CD4-positive, alpha-beta T cell treated with Interferon alpha-2 for 1 hour (primary cell): ENCODE measurements around the gene SIX5.

Experiments
- DNase-seq, 2 donors: peaks; one replicate each; pipeline ENCODE4 v3.0.0-alpha.2; 2020 to 2022

The SIX5 gene

DNA sequence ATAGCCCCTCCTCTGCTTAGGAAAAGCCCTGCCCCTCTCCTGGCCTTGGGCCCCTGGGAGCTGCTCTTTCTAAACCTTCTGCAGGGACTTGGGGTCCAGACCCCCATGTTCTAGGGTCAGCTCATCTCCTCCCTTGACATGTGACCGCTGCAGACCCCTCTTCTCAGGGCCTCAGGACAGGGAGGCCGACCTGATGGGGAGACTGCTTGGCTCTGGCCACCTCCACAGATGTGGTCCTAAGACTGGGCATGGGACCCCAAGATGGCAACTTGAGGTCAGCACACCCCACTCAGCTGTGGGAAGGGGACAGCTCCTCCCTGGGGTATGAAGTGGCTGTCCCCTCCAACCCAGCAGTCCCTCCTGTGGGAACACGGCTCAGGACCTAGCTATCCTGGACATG is 3.9 kb upstream of the SIX5 start:
- no peak for DNase-seq

DNA sequence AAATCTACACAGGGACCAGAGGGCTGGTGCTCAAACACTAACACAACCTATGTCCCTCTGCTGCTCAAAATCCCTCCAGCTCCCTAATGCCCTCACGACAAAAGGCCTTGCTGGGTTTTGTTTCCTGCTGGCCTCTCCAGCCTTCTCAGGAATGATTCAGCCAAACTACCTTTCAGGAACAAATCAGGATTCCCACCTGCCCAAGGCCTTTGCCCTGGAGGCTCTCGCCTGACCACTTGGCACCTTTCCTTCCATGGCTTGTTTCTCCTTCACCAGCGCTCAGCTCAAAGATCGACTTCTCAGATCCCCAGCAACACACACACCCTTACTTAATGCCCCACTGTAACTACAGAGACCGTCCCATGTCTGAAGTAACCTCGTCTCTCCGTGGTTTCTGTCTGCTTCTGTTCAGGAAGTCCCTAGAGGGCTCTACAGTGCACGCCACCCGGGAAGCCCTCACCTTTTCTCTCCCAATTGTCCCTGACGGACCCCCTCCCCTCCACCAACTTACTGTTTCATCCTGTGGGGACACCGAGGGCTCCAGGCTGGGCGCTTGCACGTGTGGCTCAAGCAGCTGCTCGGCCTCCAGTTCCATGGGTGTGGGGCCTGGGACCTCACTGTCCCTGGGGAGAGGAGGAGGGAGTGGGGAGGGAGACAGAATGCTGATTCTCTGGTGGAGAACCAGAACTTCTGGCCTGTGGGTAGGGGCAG is 3.2 kb upstream of the SIX5 start:
- DNase-seq: no peak

DNA sequence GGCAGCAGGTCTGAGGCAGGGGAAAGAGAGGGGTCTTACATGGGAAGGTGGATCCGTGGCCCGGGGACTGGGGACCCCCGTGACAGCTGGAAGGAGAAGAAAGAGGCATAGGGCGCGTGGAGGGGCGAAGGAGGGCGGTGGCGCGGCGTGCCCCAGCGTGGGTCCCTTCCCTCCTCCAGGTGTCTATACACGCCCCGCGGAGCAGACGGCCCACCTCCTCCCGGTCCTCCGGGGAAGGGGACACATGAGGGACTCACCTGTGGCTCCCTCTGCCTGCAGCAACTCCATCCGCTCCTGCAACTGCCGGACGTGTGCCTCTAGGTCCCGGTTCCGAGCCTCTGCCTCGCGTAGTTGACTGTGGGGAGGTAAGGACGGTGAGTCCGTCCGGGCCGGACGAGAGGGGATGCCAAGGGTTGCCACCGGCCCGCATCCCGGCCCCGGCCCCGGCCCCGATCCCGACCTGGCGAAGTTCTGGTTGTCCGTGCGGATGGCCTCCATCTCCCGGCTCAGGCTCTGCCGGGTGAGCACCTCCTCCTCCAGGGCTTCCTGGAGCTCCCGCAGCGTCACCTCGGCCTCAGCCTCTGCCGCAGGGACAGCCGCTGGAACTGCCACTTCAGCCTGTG is 2.4 kb upstream of the SIX5 start:
- no peak for DNase-seq

DNA sequence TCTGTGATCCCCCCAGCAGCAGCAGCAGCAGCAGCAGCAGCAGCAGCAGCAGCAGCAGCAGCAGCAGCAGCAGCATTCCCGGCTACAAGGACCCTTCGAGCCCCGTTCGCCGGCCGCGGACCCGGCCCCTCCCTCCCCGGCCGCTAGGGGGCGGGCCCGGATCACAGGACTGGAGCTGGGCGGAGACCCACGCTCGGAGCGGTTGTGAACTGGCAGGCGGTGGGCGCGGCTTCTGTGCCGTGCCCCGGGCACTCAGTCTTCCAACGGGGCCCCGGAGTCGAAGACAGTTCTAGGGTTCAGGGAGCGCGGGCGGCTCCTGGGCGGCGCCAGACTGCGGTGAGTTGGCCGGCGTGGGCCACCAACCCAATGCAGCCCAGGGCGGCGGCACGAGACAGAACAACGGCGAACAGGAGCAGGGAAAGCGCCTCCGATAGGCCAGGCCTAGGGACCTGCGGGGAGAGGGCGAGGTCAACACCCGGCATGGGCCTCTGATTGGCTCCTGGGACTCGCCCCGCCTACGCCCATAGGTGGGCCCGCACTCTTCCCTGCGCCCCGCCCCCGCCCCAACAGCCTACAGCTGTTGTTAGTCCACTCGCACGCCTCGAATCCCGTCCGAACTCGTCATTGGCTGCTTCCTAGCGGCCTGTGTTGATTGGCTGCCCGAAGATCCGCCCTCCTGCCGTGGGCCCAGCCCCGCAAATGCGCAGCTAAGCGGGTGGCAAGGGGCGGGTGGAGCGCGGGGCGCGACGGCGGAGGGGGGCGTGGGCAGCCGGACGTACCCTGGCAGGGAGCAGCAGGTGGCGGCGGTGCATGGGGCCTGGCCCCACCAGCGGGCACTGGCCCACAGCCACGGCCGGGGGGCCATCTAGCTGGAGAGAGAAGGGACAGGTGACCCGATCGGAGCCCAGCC is 1.4 kb upstream of the SIX5 start:
- peak; percentile 88 to 92 for DNase-seq

DNA sequence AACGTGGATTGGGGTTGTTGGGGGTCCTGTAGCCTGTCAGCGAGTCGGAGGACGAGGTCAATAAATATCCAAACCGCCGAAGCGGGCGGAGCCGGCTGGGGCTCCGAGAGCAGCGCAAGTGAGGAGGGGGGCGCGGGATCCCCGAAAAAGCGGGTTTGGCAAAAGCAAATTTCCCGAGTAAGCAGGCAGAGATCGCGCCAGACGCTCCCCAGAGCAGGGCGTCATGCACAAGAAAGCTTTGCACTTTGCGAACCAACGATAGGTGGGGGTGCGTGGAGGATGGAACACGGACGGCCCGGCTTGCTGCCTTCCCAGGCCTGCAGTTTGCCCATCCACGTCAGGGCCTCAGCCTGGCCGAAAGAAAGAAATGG is 754 bp upstream of the SIX5 start:
- DNase-seq: no peak

DNA sequence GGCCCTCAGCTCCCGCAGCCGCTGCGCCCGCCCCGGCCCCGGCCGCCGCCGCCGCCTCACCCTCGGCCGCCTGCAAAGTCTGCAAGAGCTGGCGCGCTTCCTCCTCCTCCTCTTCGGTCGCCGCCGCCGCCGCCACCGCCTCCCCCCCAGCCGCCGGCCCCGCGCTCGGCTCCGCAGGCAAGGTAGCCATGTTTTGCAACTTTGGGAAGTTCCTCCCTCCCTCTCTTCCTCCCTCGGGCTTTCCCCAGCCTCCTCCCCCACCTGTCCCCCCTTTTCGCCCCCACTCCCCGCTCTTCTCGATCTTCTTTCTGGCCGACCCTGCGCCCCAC is 433 bp downstream of the SIX5 start:
- peak; percentile 30 to 53 for DNase-seq

DNA sequence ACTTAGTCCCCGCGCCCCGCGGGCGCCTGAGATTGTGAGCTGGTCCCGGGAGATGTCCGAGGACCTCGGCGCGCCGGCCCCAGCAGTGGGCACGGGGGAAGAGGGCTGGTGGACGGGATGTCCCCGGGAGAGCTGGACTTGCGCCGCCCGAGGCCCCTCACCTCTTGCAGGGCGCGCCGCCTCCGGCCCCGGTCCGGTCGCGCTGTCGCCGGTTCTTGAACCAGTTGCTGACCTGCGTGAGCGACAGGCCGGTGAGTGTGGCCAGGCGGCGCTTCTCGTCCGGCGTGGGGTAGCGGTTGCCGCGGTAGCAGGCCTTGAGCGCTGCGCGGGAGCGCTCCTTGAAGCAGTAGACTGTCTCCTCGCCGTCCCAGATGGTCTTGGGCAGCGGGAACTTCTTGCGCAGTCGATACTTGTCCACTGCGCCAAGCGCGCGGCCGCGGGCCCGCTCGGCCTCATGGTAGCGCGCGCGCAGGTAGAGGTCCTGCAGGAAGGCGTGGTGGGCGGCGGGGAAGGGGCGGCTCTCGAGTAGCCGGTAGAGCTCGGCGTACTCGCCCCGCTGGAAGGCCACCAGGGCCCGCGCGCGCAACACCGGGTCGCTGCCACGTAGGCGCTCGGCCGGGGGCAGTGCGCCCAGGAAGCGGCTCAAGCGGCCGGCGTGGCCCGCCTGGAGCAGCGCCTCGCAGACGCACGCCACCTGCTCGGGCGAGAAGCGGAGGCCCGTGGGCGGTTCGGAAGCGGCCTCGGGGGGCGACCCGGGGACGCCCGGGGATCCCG is 984 bp downstream of the SIX5 start:
- DNase-seq: no peak

DNA sequence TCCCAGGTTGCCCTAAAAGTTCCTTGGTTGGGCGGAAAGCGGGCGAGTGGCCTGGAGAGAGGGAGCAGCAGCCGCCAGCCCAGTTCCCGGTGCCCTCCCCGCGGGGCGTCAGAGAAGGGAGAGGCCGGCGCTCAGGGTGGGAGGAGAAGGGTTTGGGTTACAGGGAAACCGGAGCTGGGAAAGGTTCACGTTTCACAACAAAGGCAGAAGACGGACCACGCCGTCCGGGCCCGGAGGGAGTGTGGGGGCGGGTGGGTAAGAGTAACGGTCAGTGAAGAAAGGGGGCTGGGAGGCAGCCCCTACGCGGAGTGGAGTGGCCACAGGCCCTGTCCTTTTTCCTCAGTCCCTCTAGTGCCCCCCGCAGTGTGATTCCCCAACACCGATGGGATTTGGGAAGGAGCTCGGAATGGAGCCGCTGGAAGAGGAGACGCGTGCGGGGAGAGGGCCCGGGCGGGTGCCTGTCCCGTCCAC is 1.6 kb downstream of the SIX5 start:
- no peak for DNase-seq

DNA sequence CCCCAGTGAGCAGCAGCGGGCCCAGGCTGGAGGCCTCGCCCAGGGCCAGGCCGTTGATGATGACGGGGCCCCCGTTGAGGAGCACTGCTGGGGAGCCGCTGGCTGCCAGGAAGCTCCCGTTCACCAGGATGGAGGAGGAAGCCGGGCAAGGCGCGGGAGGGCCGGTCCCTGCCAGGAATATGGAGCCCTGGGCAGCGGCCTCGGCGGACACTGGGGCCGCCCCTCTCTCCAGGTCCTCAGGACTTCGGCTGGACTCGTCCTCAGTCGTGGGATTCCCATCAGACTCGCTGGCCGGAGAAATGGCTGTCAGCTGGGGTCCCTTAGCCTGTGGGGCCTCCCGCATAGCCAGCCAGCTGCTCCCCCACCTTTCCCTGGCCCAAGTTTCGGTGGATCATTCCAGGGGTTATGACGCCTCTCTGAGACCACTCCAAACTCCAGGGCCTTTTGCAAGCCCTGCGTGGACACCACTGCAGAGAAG is 2.1 kb downstream of the SIX5 start:
- DNase-seq: no peak

DNA sequence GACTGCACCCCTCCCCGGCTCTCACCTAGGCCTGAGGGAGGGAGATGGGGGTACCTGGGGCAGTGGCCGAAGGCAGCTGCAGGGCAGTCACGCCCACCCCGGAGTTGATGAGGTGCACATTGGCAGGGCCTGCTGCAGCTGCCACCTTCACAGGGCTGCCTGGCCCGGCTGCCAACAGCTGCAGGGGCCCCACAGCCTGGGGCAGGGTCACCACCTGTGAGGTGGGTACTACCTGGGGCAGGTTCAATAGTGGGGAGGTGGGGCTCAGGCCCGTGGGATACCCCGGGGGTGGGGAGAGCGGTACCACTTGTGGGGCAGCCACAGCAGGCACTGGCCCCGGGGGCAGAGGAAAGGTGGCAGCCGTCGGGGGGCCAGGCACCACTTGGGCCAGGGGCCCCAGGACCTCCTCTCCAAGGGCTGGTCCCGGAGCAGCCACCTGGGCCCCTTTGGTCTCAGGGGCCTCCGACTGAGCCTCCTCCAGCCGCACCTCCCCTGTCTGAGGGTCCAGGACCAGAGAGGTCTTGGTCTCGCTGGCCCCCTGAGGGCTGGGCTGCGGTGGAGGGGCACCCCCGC is 2.7 kb downstream of the SIX5 start:
- DNase-seq: no peak

DNA sequence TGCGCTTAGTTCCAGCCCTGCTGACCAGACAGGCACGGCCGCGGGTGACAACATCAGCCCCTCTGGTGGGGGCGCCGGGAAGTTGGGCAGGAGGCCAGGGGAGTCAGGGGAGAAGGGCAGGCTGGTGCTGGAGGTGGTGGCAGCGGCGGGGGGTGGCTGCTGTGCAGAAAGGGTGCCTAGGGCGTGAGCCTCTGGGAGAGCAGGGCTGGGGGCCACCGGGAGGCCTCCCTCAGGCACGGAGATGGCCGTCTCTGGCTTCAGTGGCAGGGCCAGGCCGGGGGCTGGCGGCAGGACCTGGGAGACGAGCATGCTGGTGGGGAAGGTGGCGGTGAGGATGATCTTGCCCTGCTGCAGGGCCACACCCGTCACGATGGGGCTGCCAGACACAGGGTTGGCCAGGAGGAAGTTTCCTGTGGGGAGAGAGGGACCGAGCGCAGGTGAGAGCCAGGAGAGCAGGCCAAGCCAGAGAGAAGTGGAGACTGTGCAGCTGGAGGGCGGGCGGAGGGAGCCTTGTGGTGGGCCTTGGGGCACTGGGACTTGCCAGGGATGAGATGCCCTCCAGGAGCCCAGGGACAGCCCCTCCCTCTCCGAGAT is 3.3 kb downstream of the SIX5 start:
- no peak for DNase-seq

DNA sequence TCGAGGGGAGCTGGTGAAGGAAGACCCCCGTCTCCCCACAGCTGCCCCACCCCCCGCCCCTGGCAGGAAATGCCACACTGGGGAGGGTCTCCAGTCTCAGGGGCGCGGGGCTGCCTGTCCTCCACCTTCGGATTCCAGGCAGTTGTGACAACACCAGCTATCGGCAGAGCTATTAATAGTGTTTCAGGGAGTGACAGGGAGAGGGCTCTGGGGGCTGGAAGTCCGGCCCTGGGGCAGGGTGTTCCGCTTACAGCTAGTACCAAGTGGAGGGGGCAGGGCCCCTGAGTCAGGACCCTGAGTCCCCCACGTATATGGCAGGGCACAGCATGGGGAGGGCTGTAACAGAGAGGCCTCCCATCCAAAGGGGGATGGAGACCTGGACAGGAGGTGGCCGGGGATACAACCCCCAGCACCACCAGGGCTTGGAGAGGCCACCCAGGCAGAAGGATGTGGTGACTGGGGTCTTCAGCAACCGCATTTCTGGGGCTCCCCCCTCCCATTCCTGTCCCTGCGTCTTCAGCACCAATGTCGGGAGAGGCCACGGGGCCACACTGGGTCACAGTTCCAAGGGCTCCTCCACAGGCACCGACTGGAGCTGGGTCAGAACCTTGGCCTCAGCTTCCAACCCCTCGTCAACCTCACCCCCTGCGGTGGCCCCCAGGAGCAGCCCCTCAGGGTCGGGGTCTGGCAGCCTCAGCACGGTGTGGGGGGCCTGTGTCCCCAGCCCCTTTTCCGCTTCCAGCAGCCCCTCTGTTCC is 3.9 kb downstream of the SIX5 start:
- DNase-seq: no peak

DNA sequence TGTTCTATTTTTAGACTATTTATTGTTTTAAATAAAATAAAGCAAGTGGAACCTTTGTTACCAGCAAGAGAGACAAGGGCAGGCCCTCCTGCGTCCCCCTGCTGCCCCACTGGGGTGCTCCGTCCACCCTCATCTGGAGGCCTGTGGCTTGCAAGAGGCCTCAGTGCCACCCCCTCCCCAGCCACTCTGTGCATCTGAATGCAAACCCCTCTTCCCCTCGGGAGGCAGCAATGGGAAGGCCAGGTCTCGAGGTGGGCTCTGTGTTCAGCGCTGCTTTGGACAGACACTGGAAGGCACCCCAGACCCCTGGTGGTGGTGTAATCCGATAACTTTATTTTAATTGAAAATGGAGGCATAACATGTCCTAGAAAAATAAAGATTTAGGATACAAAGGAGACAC is 4.6 kb downstream of the SIX5 start:
- no peak for DNase-seq

DNA sequence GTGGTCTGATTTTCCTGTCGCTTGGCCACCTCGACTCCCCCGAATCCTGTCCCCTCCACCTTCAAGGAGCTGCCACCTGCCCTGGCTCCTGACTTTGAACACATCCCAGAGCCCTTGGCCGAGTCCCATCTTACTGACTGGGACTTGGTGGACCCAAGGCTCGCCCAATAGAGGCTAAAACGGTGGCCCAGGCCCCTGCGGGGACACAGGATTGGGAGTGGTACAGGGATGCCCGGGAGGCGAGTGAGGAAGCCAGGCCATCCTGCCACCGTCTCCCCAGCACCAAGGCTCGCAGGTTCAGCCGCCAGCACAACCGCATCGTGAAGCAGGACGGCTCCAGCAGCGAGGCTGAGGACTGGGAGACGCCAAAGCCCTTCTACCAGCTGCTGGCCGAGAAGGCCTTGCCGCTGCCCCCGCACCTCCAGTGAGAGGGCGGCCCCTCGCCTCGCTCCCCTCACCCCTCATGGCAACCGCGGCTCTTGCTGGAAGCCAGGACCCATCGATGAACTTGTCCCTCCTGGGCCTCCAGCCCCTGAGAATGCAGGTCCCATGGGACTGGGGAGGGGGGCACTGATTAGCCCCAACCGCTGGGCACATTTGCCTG is 5.3 kb downstream of the SIX5 start:
- DNase-seq: no peak

DNA sequence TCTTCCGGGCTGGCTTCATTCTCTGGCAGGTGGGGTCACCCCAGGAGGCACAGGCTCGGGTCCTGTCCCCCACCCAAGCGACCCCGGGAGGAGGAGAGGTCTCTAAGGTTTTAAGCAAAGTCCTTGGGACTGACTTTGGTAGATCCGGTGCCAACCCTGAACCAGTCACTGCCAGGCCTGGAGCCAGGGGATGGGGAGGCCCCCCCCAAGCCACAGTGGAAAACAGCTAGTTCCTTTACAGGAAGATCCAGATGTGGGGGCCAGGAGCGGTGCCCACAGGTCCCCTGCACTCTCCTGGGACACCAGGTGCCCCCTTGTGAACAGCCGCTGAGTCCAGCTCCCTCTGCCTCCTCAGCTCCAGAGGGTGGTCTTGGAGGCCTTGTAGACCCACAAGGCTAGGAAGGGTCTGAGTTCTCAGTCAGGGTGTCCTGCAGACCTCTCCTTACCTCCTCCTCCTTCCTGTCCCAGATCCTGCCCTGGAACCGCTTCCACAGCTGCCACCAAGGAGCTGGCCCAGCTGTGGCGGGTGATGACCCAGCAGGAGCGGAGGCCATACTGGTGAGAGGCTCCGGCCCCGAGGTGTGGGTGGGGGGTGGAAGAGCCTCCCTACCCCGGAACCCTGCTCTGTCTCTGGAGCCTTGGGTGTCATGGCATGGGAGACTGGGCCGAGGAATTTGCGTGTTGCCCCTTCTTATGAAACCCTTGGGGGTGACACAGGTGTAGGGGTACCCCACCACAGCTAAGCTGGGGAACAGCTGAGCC is 6.0 kb downstream of the SIX5 start:
- DNase-seq: no peak

DNA sequence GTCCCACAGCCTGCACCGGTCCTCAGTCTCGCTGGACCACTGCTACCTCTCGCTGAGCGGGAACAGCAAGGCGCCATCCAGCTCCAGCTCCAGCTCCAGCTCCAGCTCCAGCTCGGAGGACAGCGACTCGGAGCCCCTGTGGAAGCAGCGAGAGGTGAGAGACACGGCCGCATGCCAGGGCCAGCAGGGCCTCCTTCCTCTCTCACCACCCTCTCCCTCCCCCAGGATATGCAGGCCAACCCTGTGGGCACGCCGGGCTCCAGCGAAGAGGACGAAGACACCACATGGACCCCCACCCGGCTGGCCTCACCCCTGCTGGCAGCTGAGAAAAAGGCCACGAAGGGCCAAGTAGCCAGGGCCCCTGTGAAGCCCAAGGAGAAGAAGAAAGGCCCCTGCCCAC is 7.3 kb downstream of the SIX5 start:
- DNase-seq: no peak

DNA sequence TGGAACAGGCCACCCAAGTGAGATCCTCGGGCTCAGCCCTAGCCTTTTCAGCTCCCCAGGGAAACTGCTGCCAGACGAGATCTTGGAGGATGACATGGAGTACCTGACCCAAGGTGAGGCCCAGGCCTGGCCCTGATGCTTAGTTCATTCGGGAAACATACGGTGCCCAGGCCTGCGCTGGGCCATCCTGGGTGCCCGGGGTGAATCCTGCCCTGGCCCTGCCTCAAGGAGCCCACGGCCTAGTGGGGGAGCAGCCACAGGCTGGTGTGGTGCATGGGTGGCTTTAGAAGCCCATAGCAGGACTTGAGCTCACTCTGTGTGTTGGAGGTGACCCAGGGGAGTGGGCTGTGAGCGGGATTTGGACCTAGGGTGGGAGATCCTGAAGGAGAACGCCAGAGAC is 10.1 kb downstream of the SIX5 start:
- no peak for DNase-seq

DNA sequence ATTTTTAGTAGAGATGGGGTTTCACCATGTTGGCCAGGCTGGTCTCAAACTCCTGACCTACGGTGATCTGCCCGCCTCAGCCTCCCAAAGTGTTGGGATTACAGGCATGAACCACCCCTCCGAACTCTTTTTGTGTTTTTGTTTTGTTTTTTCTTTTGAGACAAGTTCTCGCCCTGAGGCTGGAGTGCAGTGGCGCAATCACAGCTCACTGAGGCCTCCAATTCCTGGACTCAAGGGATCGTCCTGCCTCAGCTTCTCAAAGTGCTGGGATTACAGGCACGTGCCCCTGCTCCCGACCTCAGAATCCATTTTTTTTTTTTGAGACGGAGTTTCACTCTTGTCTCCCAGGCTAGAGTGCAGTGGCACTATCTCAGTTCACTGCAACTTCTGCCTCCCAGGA is 11.4 kb downstream of the SIX5 start:
- DNase-seq: no peak

DNA sequence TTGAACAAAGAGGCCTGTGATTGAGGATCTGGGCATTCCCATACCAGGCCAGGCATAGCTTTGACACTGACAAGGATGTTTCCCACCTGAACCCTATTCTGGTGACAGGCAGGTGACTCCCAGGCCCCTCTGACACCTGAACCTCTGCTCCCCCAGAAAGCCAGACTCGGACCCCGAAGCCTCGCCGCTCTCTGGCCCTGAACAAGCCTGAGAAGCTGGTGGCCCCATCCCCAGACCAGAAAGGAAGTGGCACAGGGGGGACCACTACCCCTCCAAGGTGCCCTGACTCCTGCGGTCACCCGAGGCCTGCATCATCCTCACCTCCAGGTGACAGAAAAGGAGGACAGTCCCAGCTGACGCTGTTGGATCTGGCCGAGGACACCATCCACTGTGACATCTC is 14.7 kb downstream of the SIX5 start:
- DNase-seq: no peak

DNA sequence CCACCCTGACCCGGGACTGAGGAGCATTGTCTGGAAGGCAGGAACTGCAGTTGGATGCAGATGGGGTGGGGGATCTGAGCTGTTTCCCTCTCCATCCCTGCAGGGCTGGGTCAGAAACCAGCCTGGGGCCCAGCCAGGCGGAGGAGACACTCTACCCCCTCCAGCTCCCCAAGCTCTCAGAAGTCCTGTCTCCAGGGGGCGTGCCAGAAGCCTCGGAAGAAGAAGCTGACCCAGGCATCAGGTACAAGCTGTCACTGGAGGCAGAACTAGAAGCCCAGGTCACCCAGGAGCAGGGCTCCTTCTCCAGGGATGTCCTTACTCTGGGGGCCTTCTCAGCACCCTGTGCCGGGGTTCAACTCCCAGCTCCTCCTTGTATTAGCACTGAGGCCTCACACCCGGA is 15.5 kb downstream of the SIX5 start:
- no peak for DNase-seq
